ENCODE results near the gene ZNF892. TPM values are rescaled to one million over a fixed set of nuclear protein-coding genes. Genes with fewer than 3 reads are reported as not detected.

The ZNF892 gene
- total and polyA plus RNA-seq, 9 donors = 1.3 to 6.2 (median 2.1) TPM

Other genes starting within 250 kb of the ZNF892 start
- gene MAL, start 181.8 kb upstream of the ZNF892 start, total RNA-seq = 2.4 TPM
- 10 to 100 TPM in 1 of 8 donors, 1 to 10 TPM in 7; 3.0 to 15.9 (median 3.4) TPM for gene MAL, start 181.8 kb upstream of the ZNF892 start, polyA plus RNA-seq (ENCODE audit: insufficient read depth in 1 of 8, insufficient read length in 8 of 8, low replicate concordance in 1 of 8)
- 50.9 TPM for gene MRPS5, start 85.7 kb upstream of the ZNF892 start, total RNA-seq
- 10 to 100 TPM; 44.3 to 67.0 (median 50.1) TPM for gene MRPS5, start 85.7 kb upstream of the ZNF892 start, polyA plus RNA-seq (ENCODE audit: insufficient read depth in 1 of 8, insufficient read length in 8 of 8, low replicate concordance in 1 of 8)
- gene ZNF514, start 47.7 kb upstream of the ZNF892 start, total RNA-seq = 23.0 TPM
- gene ZNF514, start 47.7 kb upstream of the ZNF892 start, polyA plus RNA-seq (ENCODE audit: insufficient read depth in 1 of 8, insufficient read length in 8 of 8, low replicate concordance in 1 of 8) = 10 to 100 TPM; 11.9 to 19.6 (median 15.9) TPM
- gene ZNF2, start 41.7 kb upstream of the ZNF892 start, total RNA-seq = 8.2 TPM
- gene ZNF2, start 41.7 kb upstream of the ZNF892 start, polyA plus RNA-seq (ENCODE audit: insufficient read depth in 1 of 8, insufficient read length in 8 of 8, low replicate concordance in 1 of 8) = 1 to 10 TPM; 4.1 to 6.8 (median 5.5) TPM
- 0.66 TPM for gene PROM2, start 66.9 kb downstream of the ZNF892 start, total RNA-seq
- gene PROM2, start 66.9 kb downstream of the ZNF892 start, polyA plus RNA-seq (ENCODE audit: insufficient read depth in 1 of 8, insufficient read length in 8 of 8, low replicate concordance in 1 of 8) = 1 to 10 TPM in 4 of 8 donors, under 1 TPM in 4; 0.37 to 2.5 (median 0.91) TPM
- gene KCNIP3, start 89.8 kb downstream of the ZNF892 start, total RNA-seq = 5.8 TPM
- gene KCNIP3, start 89.8 kb downstream of the ZNF892 start, polyA plus RNA-seq (ENCODE audit: insufficient read depth in 1 of 8, insufficient read length in 8 of 8, low replicate concordance in 1 of 8) = 1 to 10 TPM; 5.5 to 8.9 (median 7.2) TPM
- 18.5 TPM for gene FAHD2A, start 195.2 kb downstream of the ZNF892 start, total RNA-seq
- gene FAHD2A, start 195.2 kb downstream of the ZNF892 start, polyA plus RNA-seq (ENCODE audit: insufficient read depth in 1 of 8, insufficient read length in 8 of 8, low replicate concordance in 1 of 8) = 10 to 100 TPM; 17.3 to 26.1 (median 21.0) TPM

Measured in muscle of leg (tissue), 9 donors.